HEK293T (cell line): ENCODE data around the gene ANKS1B.

ENCODE experiments used
- ARNT ChIP-seq: fragments of 450-650 bp; IDR thresholded peaks from 2 replicates; pipeline ENCODE4 v1.6.1; 2017; ENCODE audit warnings: mild to moderate bottlenecking
- FOXM1 ChIP-seq: fragments of 450-650 bp; IDR thresholded peaks from 2 replicates; pipeline ENCODE4 v1.6.1; 2017; ENCODE audit warnings: mild to moderate bottlenecking, borderline replicate concordance

DNA sequence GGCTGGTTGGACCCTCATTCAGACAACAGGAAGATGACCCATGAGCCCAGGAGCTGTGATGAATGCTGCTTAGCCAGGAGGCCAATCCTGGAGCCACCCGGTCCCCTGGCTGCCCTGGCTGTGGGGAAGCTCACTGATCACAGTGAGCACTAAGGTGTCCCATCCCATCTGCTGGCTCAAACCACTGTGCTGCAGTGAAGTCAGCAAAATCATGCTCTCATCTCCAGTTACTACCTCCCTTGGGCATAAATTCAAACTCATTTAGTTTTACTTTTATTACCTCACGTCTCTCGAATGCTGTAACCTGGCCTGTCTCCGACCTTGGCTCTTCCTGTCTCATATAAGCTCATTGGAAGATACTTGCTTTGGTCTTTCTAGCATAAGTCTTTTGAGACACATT, 1227.3 kb downstream of the ANKS1B start:
- TF ChIP-seq FOXM1 = no peak
- no peak for TF ChIP-seq ARNT
